Esophagus squamous epithelium (tissue), 4 donors: ENCODE measurements around the gene CNGA2.

Experiments used
- POLR2A ChIP-seq, 4 donors: fragments of 450-650 bp; IDR thresholded peaks; one replicate each; pipeline ENCODE4 v1.6.1; 2017; ENCODE audit warnings: antibody characterized with exemption in 4 of 4, mild to moderate bottlenecking in 4 of 4, moderate library complexity in 3 of 4
- TF ChIP-seq, protein P1 (sequence below), 6 experiments: fragments of 450-650 bp in 4 of 6; fragments of 200-600 bp in 2 of 6; sonication (generic) in 2 of 6; IDR thresholded peaks; one replicate each; pipeline ENCODE4 v1.5.1; 2016 to 2019; ENCODE audit warnings: antibody characterized with exemption in 6 of 6, mild to moderate bottlenecking in 4 of 6, moderate library complexity in 4 of 6

GRCh38 chrX:151701071-151701470, 33.5 kb upstream of the CNGA2 start:
- TF ChIP-seq, protein P1, sequence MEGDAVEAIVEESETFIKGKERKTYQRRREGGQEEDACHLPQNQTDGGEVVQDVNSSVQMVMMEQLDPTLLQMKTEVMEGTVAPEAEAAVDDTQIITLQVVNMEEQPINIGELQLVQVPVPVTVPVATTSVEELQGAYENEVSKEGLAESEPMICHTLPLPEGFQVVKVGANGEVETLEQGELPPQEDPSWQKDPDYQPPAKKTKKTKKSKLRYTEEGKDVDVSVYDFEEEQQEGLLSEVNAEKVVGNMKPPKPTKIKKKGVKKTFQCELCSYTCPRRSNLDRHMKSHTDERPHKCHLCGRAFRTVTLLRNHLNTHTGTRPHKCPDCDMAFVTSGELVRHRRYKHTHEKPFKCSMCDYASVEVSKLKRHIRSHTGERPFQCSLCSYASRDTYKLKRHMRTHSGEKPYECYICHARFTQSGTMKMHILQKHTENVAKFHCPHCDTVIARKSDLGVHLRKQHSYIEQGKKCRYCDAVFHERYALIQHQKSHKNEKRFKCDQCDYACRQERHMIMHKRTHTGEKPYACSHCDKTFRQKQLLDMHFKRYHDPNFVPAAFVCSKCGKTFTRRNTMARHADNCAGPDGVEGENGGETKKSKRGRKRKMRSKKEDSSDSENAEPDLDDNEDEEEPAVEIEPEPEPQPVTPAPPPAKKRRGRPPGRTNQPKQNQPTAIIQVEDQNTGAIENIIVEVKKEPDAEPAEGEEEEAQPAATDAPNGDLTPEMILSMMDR (IDR thresholded peaks at IDR 0.05), result no peak
- TF ChIP-seq POLR2A (IDR thresholded peaks at IDR 0.05), result no peak
